SKM-1 (cell line): ENCODE measurements around the gene KLHL41.
"Not testable (repeated sequence)": the region's sequence is repeated elsewhere in the genome, so short reads cannot be mapped to it uniquely, and the experiment has no call there.

Experiments used
- DNase-seq: peaks from one replicate; lab custom pipeline; 2025; ENCODE audit not compliant: unreplicated experiment; lab: John Stamatoyannopoulos, UW

Gene KLHL41

DNA sequence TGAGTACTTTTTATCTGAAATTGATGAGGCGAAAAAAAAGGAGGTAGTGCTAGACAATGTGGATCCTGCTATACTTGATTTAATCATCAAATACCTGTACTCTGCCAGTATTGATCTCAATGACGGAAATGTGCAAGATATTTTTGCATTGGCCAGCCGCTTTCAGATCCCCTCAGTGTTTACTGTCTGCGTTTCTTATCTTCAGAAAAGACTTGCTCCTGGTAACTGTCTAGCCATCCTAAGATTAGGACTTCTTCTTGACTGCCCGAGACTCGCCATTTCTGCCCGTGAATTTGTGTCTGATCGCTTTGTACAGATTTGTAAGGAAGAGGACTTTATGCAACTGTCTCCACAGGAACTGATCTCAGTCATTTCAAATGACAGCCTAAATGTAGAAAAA, 453 bp downstream of the KLHL41 start:
- DNase-seq = no peak

DNA sequence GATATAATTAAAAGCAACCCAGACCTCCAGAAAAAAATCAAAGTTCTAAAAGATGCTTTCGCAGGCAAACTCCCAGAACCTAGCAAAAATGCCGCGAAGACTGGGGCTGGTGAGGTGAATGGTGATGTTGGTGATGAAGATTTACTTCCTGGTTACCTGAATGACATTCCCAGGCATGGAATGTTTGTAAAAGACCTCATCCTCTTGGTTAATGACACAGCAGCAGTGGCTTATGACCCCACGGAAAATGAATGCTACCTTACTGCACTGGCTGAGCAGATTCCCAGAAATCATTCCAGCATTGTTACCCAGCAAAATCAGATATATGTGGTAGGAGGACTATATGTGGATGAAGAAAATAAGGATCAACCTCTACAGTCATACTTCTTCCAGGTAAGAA, 994 bp downstream of the KLHL41 start:
- DNase-seq = no peak

DNA sequence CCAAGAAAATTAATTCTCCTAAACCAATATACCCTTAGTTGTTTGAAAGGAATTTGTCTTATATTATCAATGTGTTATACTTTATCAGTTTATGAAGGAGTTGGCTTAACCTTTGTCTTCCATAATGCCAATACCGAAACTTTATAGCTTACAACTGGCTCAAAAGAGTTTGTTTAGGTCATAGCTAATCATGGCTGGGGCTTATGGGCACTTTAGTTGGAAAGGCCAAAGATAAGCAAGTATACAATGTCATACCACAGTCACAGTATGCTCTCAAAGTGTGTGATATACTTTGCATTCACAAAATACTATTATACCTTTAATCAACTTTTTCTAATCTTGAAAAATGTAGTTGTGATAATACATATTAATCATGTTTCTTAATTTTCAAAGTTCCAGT, 2.3 kb downstream of the KLHL41 start:
- DNase-seq = no peak

DNA sequence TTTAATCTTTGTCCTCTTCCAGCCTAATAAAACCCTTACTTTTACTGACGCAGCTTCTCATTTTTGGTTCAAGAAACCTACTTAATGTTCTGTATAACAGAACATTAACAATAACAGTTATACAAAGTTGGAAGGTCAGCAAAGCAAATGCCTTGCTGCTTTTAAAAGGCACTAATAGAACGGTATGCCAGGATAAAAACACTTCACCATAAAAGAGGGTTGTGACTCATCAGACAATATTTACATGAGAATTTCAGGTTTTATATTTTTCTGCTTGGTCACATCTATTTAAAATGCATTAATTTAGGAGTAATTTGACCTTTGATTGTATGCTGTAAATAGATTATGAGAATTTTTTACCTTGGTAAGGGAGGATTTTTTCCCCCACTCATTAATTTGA, 3.0 kb downstream of the KLHL41 start:
- no peak for DNase-seq

DNA sequence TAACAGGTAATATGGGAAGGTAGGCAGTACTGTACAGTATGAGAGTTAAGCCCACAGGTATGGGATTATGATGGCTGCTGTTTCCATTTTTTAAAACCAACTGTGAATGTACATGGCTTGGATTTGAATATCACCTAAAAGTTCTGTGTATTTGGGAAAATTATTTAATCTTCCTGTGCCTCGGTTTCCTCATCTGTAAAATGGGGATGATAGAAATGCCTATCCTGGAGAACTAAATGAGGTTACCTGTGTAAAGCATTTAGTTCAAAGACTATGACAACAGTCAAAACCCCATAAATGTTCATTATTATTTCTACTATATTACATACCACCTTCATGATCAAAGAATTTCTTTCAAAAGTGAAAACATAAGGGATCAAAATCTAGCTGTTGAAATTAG, 3.6 kb downstream of the KLHL41 start:
- no peak for DNase-seq

DNA sequence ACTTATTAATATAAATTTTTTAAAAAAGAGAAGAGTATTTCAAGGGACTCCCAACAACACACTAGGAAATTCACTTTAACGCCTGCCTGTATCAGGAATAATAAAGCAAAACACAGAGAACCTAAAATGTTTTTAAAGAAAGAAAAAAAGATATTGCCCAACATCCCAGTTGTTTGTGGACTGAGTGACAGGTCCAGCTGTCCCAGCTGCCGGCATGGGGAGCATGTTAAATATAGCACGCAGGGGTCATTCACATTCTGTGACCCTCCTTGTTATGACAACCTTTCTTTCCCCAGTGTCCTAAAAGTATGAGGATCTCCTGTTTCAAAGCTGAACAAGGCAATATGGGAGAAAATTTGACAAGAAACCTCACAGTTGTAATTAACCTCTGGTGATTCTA, 4.4 kb downstream of the KLHL41 start:
- no peak for DNase-seq

DNA sequence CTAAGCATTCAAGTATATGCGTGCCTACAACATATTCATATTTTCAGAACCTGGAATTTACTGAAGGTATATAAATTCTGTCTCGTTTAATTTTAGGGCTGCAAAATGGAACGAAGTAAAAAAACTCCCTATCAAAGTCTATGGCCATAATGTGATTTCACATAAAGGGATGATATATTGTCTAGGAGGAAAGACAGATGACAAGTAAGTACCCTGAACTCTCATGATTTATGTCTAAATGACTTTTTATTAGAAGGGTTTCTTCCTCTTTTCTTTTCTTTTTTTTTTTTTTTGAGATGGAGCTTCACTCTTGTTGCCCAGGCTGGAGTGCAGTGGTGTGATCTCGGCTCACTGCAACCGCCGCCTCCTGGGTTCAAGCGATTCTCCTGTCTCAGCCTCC, 5.3 kb downstream of the KLHL41 start:
- not testable (repeated sequence) for DNase-seq

DNA sequence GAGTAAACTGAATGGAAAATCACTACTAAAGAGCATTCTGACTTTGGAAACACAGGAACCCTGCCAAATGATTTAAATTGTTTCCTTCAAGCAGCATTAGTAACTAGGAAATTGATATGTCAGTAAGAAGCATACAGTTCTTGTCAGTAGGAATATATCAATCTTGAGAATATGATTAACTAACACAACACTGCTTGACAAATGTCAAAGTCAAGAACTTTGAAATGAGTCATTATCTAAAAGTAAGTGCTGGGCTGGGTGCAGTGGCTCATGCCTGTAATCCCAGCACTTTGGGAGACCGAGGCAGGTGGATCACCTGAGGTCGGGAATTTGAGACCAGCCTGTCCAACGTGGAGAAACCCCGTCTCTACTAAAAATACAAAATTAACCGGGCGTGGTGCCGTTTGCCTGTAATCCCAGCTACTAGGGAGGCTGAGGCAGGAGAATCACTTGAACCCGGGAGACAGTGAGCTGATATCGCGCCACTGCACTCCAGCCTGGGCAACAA, 7.0 kb downstream of the KLHL41 start:
- not testable (repeated sequence) for DNase-seq

DNA sequence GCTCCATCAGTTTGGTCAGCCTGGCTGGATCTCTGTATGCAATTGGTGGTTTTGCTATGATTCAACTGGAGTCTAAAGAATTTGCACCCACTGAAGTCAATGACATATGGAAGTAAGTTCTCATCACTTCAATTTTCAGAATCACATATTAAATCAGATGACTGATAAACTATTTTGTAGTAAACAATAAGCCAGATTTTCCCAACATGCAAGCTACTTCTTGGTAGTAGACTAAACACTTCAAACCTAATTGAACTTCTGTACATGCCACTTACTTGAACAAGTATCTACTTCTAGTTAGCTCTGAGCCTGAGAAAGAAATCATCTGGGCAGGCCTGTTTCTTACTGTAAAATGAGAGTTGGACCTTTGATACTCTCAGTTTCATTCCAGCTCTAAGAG, 11.4 kb downstream of the KLHL41 start:
- DNase-seq = no peak

DNA sequence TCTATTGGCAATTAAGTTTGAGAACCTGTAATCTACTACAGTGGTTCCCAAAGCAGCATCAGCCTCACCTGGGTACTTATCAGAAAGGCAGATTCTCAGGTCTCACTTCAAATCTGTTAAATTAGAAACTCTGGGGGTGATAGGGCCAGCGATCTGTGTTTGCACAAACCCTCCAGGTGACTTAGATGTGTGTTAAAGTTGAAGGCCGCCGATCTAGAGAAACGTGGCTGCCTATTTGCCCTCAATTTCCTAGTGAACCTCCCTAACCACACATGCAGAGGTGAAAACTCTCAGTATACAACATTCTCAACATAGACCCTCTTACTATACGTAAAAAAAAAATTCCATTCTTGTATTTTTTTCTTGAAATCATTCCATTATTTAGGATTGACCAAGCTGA, 14.2 kb downstream of the KLHL41 start:
- DNase-seq = no peak

DNA sequence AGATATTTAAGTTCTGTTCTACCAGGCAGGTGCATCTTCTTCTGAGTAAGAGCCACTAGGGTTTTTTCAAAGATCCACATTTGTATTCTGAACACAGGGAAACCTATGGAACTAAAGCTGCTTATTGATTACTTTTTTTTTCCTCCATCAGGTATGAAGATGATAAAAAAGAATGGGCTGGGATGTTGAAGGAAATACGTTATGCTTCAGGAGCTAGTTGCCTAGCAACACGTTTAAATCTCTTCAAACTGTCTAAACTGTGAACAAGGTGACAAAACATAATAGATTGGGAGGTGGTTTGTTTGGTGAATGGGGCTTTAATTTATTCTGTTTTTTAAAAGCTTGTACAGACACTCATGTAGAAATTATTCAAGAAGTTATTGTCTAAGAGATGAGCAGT, 15.9 kb downstream of the KLHL41 start:
- DNase-seq = no peak

DNA sequence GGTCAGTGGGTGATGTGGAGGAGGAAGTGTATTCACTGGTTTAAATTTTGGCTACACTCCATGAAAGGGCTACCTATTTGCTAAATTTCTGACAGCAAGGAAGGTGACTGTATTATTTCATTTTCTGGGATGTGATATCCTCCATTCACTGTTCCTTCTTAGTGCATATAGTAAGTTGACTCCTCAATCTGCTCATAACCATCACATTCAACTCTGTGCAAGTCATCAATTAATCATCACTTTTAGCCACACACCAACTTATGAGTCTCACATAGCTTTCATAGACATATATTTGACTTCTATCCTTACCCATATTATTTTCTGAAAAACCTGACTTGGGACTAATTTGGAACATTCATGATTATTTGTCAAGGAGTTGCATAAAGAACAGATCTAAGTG, 16.9 kb downstream of the KLHL41 start:
- no peak for DNase-seq

DNA sequence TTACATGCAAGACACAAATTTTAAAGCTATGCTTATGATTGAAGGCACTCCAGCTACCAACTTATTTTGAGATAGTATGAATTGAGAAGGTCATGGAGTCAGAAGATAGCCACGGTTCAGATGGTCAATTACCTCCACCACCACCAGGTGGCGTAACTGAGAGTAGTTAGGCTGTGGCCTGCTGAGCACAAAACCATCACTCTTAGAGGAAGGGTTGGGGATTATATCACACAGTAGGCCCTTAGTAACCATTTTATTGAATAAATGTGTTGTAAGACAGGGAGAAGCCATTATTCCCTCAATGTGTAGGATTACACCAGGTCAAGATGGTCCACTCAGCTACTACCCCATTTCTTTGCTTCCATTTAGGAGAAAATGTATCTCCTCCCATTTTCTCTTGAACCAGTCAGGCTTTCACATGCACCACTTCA, 18.8 kb downstream of the KLHL41 start:
- peak; percentile 24 for DNase-seq

DNA sequence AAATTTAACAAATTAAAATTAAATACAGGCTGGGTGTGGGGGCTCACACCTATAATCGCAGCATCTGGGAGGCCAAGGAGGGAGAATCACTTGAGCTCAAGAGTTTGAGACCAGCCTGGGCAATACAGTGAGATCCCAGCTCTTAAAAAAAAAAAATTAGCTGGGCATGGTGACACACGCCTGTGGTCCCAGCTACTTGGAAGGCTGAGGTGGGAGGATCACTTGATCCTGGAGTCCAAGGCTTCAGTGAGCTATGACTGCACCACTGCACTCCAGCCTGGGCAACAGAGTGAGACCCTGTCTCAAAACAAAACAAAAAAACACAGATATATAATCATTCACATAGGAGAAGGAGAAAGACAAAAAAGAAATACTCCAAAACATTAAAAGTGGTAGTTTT, 30.0 kb downstream of the KLHL41 start:
- DNase-seq = not testable (repeated sequence)

DNA sequence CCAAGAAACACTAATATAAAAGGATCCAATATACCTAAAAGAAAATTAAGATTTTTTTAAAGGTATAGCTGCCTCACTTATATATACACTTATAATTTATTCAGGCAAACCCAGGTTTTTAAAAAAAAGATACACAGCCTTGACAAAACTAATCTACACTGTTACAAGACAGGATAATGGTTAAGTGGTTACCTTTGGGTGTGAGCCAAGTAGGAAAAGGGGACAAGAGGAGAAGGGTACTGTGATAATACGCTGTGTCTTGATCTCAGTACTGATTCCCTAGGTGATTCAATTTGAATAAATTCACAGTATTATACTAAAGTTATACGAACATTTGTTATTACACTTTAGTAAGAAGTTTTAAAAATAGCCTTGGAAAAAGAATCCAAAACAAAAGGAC, 30.6 kb downstream of the KLHL41 start:
- DNase-seq = no peak

DNA sequence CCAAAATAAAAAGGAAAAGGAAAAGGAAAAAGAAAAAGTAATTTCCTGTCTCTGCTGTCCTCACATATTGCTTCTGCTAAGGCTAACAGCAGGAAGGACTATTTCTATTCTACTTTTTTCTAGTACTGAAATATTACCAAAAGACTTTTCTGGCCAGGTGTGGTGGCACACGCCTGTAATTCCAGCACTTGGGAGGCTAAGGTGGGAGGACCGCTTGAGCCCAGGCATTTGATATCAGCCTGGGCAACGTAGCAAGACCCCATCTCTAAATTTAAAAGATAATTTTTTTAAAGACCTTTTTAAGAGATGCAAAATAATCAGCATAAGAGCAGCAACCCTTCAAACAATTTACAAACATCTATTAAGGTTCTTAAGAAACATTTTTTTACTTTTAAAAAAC, 32.9 kb downstream of the KLHL41 start:
- no peak for DNase-seq

DNA sequence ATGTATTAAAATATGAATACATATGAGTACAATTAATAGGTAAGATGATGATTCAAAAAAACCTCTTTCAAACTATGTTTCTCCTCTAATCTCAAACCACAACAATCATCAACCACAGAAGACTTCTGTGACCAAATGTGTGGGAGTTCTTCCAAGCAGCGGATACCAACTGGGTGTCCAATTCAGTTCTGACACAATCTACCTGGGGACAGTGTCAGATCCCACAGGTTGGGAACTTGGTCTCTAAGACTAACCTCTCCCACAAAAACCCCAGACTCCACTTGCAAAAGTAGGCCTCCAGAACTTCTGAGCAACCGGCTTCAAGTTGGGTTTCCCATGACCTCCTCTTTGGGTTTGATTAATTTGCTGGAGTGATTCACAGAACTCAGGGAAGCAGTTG, 37.3 kb downstream of the KLHL41 start:
- no peak for DNase-seq

DNA sequence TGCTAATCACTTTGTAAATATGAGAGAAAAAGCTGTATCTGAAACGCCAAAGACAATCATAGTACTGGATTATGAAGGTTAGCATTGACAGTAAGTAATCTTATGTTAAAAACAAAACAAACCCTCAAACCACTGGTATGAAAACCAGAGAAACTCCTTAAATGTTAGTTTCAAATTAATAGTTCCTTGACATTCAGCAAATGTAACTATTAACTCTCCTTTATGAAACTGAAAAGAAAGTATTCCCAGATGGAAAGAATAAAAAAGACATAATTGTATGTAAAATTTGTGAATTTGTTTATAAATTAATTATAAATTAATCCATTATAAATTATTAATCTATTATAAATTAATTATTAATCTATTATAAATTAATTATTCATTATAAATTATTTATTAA, 51.9 kb downstream of the KLHL41 start:
- no peak for DNase-seq

DNA sequence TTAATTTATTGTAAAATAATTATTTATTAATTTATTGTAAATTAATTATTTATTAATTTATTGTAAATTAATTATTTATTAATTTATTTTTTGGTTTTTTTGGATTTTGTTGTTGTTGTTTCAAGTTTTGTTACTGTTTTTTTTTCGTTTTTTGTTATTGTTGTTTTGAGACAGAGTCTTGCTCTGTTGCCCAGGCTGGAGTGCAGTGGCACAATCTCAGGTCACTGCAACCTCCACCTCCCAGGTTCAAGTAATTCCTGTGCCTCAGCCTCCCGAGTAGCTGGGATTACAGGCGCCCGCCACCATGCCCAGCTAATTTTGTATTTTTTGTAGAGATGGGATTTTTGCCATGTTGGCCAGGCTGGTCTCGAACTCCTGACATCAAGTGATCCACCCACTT, 52.6 kb downstream of the KLHL41 start:
- not testable (repeated sequence) for DNase-seq

DNA sequence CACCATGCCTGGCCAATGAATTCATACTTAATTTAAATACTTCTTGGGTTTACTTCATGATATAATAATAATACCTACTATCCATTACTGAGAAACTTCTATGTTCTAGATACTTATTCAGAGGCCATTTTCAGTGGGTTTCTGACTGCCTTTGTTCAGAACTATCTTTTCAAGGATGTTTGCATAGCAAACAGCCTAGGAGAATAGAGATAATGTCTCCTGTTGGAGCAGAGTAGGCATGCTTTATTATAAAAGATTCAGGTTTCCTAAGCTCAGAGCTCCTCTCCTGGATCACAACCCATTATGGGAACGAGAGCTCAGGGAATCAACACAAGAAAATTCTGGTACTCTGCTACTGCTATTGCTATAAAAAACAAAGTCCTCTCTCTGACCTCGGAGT, 53.0 kb downstream of the KLHL41 start:
- DNase-seq = no peak

DNA sequence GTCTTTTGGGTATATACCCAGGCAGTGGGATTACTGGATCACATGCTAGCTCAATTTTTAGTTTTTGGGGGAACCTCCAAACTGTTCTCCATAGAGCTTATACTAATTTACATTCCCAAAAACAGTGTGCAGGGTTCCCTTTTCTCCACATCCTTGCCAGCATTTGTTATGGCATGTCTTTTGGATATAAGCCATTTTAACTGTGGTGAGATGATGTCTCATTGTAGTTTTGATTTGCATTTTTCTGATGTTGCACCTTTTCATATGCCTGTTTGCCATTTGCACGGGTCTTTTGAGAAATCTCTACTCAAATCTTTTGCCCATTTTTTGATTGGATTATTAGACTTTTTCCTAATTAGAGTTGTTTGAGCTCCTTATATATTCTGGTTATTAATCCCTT, 56.2 kb downstream of the KLHL41 start:
- DNase-seq = no peak

DNA sequence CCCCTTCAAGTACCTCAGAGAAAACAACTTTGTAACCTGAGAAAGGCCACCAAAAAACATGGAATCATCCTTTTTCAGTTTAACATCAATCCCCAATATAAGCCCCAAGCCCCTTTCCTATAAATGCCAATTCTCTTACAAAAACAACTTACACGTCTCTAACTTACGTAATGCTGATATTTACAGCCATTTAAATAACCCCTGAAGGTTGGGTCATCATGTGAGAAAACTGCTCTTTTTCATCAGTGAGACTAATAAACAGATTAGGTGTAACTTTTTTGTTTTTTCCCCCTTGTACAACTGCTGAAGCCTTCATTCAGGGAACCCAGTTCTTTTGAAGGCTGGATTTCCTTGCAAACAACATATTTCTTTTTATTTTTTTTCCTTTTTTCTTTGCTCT, 60.4 kb downstream of the KLHL41 start:
- no peak for DNase-seq

DNA sequence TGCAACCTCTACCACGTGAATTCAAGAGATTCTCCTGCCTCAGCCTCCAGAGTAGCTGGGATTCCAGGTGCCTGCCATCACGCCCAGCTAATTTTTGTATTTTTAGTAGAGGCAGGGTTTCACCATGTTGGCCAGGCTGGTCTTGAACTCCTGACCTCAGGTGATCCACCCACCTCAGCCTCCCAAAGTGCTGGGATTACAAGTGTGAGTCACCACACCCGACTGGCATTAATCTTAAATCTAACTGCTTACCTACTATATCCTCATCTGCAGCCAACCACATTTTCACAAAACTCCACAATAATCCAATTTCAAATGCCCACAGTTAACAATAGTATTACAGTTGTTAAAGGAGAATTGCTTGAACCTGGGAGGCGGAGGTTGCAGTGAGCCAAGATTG, 61.2 kb downstream of the KLHL41 start:
- DNase-seq = not testable (repeated sequence)

DNA sequence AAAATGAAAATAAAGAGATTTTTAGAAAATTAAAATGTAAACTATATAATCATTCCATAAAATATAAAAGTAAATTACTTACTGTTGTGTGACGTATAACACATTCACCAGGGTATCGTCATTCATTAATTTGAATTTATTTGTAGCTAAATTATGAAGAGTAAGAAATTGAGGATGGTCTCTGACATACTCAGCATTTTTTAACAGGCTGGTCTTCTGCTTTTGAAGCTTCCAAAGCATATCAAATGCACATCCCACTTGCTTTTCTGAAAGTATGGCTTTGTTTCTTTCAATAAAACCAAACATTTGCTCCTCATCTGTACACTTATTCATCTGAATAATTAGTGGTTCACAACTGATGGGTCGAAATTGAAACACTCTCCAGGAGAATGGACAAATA, 62.1 kb downstream of the KLHL41 start:
- DNase-seq = no peak
